ENCODE results near the gene PI3.
"Not testable (repeated sequence)": the region's sequence is repeated elsewhere in the genome, so short reads cannot be mapped to it uniquely, and the experiment has no call there.

PI3 gene, protein sequence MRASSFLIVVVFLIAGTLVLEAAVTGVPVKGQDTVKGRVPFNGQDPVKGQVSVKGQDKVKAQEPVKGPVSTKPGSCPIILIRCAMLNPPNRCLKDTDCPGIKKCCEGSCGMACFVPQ

DNA sequence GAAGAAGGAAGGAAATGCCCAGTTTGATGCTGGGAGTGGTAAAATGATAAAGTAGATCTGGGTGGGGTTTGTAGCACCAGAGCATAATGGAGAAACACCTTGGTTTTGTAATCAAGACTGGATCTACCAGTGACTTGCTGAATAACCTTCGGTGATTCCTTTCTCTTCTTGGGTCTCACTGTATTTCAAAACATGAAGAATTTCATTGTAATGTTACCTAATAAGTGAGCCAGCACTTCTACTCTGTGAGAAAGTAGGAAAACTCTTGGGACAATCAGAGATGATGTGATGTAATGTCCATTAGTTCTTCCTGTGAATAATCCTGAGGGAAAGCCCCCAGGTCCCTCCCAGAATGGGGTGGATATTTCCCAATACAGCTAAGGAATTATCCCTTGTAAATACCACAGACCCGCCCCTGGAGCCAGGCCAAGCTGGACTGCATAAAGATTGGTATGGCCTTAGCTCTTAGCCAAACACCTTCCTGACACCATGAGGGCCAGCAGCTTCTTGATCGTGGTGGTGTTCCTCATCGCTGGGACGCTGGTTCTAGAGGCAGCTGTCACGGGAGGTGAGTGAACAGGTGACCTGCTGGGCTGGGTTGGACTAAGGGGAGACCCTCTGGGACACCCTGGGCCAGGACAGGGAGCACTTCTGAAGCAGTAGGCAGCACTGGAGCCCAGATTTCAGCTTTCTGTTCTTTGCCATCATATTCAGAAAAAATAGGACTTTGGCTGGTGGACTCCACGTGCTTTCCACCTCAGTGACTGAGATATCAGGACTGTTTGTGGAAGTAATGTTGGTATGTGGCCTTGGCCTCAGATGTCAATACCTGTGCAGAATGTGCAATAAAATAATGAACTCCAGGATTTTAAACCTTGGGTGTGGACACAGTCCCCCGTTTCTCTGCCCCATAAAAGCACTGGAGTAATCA is at the start of gene PI3:
PI3 (plus strand) TSS at position 469 of the 931 bp plus-strand sequence; CDS start at position 490, 21 bp downstream.
- DNase-seq (ENCODE audit: low spot score): no peak

GRCh38 chr20:45128099-45128498 is 46.6 kb upstream of the PI3 start:
- no peak for DNase-seq (ENCODE audit: low spot score)

DNA sequence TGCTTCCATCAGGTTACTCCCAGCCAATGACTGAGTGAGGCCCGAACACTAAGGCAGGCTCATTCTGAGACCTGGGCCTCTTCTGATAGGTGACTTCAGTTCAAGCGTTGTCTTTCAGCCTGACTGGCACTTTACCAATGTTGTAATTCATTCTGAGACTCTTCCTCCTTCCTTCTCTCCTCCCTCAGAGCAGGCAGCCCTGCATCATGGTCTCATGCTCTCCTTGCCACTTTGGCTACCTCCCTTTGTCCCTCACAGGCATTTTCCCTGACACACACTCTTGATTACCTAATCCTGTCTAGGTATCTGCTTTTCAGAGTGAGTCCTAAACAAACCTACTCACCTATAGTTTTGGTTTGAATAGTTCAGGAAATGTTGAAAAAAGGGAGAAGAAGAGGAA is 37.8 kb upstream of the PI3 start:
- no peak for DNase-seq (ENCODE audit: low spot score)

DNA sequence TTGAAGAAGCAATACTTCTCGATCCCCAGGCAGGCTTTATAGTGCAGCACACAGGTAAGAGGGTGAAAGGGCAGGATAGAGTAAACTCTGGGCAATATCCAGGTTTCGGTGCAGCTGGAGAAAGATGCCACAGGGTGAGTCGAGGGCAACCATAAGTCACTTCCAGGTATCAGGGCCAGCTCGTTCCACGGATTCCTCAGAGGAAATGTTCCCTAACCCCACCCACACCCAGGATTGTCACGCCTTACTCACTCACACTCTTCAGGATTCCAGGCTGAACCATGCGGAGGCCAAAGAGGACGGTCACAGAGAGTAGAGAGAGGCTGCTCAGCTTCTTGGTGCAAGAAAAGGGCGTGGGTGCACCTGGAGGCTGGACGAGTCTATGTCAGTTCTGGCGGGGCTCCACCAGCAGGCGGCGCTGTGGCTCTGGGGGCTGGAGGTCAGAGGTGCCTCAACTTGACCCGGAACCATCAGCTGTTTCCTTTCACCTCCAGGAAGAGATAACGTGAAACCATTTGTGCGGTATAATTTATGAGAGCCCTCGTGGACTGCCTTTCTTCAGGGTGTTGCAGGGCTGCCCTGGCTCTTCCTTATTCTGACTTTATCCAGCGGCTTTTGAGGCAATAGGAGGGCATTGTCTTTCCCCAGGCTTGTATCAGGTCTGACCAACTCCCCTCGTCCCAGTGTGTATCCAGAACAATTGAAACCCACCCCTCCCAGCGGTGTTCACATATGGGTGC is 36.0 kb upstream of the PI3 start:
- DNase-seq (ENCODE audit: low spot score): peak; percentile 16

DNA sequence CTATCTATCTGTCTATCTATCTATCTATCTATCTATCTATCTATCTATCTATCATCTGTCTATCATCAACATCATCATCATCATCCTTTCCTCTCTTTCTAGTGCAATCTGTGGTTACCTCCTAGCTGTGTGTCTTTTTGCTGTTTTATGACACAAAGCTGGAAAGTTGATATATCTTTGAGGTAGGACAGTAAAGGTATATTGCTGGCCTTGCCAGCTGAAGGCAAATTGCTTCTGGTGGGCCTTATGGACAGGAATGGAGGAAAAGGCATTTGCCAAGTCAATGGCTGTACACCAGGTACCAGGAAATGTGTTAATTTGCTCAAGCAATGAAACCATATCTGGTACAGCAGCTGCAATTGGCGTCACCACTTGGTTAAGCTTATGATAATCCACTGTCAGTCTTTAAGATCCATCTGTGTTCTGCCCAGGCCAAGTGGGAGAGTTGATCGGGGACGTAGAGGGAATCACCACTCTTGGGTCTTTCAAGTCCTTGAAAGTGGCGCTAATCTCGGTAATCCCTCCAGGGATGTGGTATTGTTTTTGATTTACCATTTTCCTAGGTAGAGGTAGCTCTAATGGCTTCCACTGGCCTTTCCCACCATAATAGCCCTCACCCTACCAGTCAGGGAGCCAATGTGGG is 34.8 kb upstream of the PI3 start:
- not testable (repeated sequence) for DNase-seq (ENCODE audit: low spot score)

- DNase-seq (ENCODE audit: low spot score): no peak
Observed at GRCh38 chr20:45140836-45141235, 33.9 kb upstream of the PI3 start.

DNA sequence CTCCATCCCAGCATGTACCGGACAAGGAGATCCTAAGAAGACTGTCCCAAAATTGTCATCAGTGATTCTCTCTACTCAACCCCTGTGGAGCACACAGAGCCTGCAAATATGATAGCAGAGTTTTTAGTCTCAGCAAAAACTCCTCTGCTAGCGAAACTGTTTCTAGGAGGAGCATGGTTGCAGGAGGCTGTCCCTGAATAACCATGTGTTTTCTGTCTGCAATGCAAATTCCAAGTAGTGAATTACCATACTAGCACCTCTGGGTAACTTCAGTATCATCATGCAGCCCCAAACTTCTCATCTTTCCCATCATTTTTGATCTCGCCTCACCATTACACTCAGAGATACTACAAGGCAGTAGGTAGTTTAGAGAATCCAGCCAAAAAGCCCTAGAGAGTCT is 25.6 kb upstream of the PI3 start:
- DNase-seq (ENCODE audit: low spot score): no peak

- DNase-seq (ENCODE audit: low spot score): no peak
Observed at GRCh38 chr20:45152405-45152804, 22.3 kb upstream of the PI3 start.

- DNase-seq (ENCODE audit: low spot score): no peak
Observed at GRCh38 chr20:45153147-45153546, 21.6 kb upstream of the PI3 start.

- no peak for DNase-seq (ENCODE audit: low spot score)
Observed at GRCh38 chr20:45153752-45154151, 20.9 kb upstream of the PI3 start.

DNA sequence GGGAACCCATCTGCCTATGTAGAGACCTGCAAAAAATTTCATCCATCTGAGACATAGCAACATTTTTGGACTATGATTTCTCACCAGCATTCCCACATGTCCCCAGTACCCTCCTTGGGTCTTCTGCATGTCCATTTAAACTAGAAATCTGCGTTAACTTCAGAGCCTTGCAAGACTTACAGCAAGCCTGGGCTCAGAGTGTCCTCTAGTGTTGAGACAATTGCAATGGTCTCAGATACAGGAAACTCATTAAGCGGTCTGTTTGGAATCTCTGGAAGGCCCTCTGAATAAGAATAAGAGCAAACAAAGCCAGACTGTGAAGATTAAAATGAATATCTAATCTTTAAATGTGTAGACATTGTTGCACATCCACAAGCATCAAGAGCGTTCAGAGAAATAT is 20.5 kb upstream of the PI3 start:
- DNase-seq (ENCODE audit: low spot score): no peak

- DNase-seq (ENCODE audit: low spot score): not testable (repeated sequence)
Observed at GRCh38 chr20:45154794-45155193, 19.9 kb upstream of the PI3 start.

GRCh38 chr20:45156713-45157112 is 18.0 kb upstream of the PI3 start:
- DNase-seq (ENCODE audit: low spot score): no peak

GRCh38 chr20:45157962-45158361 is 16.7 kb upstream of the PI3 start:
- DNase-seq (ENCODE audit: low spot score): no peak

GRCh38 chr20:45163083-45163803 is 11.5 kb upstream of the PI3 start:
- DNase-seq (ENCODE audit: low spot score): no peak

GRCh38 chr20:45164906-45165305 is 9.8 kb upstream of the PI3 start:
- DNase-seq (ENCODE audit: low spot score): no peak

DNA sequence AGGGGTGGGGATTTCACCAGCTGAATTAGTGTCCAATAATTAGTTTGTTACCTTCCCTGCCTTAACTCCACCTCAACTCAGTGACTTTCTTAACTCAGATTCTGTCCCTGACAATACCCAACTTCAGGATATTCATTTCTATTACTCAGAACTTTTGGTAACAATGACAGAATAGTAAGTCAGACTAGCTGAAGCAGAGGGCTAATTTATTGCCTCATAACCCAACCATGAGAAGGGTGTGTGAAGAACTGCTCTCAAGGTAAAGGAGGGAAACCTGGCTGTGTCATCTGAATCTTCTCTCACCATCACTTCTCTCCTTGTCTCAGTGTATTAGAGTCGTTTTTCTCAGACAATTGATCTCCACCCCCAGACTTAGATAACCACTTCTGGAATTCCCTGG is 1.2 kb upstream of the PI3 start:
- no peak for DNase-seq (ENCODE audit: low spot score)

DNA sequence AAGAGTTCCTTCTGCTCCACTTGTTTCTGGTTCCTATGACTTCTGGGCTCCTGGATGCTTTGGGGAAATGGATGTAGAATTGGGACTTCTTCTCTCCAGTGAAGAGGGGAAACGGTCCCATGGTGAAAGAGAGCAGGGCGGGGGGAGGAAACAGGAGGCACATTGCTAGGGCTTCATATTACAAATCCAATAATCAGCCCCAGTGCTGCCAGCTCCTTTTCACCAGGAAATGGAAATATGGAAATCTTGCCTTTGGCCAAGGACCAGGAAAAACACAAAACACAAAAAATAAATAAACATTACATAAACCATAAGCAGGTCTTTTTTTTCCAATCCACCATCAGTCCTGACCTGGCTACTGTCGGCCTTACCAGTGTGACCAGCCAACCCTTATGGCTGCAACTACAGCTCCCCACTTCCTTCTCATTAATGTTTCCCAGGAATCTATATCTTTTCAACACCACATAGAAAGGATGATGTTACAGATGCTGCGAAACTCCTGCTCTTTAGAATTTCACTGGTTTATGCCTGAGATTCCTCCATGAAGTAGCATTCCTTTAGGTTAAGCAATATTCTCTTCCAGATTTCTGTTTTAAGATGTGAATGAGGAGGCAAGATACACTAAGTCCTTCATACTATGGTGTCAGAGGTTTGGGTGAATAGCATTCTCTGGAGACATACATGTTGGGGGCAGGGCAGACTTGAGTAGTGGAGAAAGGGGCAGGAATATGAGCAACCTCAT is 2.0 kb downstream of the PI3 start:
- DNase-seq (ENCODE audit: low spot score): no peak

DNA sequence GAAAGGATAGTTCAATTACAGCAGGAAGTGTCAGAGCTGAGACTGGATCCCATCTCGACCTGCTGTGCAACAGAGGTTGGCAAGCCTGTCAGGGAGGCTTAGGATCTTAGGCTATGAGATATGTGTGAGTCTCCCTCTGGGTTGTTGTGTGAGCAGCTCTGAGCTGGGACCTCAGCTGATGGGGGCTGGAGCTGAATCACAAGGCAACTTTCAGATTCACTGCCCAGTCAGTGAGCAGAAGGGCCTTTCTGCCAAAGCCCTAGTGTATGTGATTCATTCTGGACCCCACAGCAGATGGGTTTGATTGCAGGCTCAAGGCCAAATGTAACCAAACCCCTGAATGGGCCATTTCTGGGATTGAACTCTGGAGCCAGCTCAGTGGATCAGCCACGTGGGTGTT is 4.5 kb downstream of the PI3 start:
- no peak for DNase-seq (ENCODE audit: low spot score)

DNA sequence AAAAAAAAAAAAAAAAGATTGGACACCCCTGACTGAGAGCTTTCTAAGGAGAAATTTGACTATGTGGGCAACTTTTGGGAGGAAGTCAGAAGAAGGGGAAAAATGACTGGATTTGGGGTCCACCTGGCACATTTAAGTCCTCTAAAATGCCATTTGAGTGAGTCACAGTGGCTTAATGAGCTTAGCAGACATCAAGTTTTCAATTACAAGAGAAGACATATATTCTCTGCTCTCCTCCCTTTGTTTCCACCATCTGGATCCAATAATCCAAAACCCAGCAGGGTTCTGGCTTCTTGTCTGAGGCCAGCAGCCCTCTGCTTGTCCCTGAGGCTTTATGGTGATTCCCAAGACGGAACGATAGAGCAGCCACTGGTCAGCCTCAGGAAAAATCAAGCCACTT is 6.9 kb downstream of the PI3 start:
- no peak for DNase-seq (ENCODE audit: low spot score)

GRCh38 chr20:45183084-45183483 is 8.4 kb downstream of the PI3 start:
- DNase-seq (ENCODE audit: low spot score): no peak
